HUES6 (cell line): Measurements from ENCODE around the gene NANOS3.

Experiments used
- H3K27ac ChIP-seq: 2 replicates; pipeline ENCODE4 v1.7.0; 2013; ENCODE audit warnings: low read depth, mild to moderate bottlenecking, low read length, inconsistent platforms
- H3K27me3 ChIP-seq: 2 replicates; pipeline ENCODE4 v1.6.1; 2013; ENCODE audit warnings: low read length; ENCODE audit not compliant: control insufficient read depth, insufficient read depth
- H3K36me3 ChIP-seq: 2 replicates; pipeline ENCODE4 v1.6.1; 2013; ENCODE audit warnings: low read length; ENCODE audit not compliant: control insufficient read depth, insufficient read depth
- H3K4me1 ChIP-seq: 2 replicates; pipeline ENCODE4 v1.6.1; 2013; ENCODE audit warnings: low read length; ENCODE audit not compliant: control insufficient read depth, insufficient read depth
- H3K4me3 ChIP-seq: 2 replicates; pipeline ENCODE4 v1.5.1; 2013; ENCODE audit warnings: low read depth, low read length
- H3K9ac ChIP-seq: one replicate; pipeline ENCODE4 v1.6.1; 2013; ENCODE audit warnings: mild to moderate bottlenecking, low read length
- H3K9me3 ChIP-seq: 2 replicates; pipeline ENCODE4 v1.6.1; 2013; ENCODE audit warnings: low read depth, low read length; ENCODE audit not compliant: control insufficient read depth, insufficient read depth

The NANOS3 gene

DNA sequence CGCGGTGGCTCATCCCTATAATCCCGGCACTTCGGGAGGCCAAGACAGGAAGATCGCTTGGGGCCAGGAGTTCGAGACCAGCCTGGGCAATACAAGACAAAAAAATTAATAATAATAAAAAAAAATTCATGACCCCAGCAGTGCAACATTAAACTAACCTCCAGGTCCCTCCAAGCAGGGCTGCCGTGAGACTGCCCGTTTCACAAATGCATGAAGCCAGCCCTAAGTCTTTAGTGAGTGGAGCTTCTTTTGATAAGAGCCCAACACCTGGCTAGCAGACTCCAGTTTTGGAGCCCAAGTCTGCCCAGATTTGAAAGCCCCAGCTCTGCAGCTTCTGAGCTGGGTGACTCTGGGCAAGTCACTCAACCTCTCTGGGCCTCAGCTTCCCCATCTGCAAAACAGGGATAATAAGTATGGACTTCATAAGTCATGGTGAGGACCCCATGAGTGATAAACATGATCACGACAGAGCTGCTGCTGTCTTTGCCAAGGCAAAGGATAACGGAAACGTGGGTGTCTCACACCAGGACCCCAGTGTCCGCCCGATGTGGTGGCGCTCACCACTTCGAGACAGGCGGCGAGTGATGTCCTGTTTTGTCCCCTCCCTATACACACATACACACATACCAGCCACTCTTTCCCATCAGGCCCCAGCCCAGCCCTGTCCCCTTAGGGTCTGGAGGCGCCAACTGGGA, 38.4 kb upstream of the NANOS3 start:
- H3K4me1 ChIP-seq: peaks cover 50% of the 10 kb centered on the region
- H3K9ac ChIP-seq: peak overlapping the region; percentile 73
- H3K9me3 ChIP-seq: no peaks in the 10 kb centered on the region
- no peak overlapping the region for H3K4me3 ChIP-seq
- H3K27ac ChIP-seq: no peak overlapping the region
- H3K27me3 ChIP-seq: no peaks in the 10 kb centered on the region
- peaks cover 20% of the 10 kb centered on the region; the same call in 1 of the 2 replicates for H3K36me3 ChIP-seq

DNA sequence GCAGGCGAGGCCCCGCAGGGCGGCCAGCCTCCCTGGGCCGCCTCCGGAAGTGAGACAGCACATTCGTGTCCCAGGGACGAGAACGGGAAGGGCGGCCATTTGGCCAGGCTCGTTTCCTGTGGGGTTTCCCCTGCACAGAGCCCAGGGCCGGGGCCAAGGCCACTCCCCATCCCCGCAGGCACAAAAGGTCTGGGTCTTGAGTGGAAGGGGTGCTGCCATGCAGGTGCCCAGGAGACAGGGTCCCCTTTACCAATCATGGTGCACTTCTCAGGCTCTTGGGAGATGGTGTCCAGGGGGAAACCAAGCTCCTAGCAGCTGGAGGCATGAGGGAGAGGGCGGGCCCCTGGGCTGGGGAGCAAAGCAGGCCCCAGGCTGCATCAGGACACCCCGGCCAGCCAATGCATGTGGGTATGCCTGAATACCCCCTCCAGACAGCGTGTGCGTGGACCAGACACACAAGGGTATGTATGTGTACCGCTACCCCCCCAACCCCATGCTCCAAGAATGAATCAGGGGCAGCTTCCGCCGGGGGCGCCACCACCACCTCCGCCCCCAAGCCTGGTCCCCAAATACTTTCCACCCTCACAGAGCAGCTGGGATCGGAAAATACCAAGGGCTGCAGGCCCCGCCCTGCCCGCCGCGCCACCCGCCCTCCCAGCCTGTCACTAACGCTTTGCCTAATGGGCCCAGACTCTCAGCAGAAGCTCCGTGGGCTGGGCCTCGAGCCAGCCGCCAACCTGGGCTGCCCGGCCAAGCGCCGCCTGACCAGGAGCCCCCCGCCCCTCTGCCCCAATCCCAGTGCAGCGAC, 37.6 kb upstream of the NANOS3 start:
- Histone ChIP-seq H3K4me3 (peak overlapping the region; percentile 77; the same call in 1 of the 2 replicates), H3K9me3 (no peaks in the 10 kb centered on the region)

GRCh38 chr19:13839938-13840304, 37.0 kb upstream of the NANOS3 start:
- H3K4me3 ChIP-seq: peak overlapping the region; percentile 77; the same call in 1 of the 2 replicates
- peaks cover 15% of the 10 kb centered on the region; the same call in 1 of the 2 replicates for H3K36me3 ChIP-seq
- no peaks in the 10 kb centered on the region for H3K9me3 ChIP-seq
- peaks cover 54% of the 10 kb centered on the region for H3K4me1 ChIP-seq
- no peaks in the 10 kb centered on the region for H3K27me3 ChIP-seq
- 0 out of 2 replicates have a peak overlapping the region, but pooled peaks have one; percentile 61 for H3K27ac ChIP-seq
- peak overlapping the region; percentile 87 for H3K9ac ChIP-seq

More for the DNA sequence above, 37.6 kb upstream of the NANOS3 start:
- Histone ChIP-seq H3K27ac (peak overlapping the region; percentile 61; the same call in 1 of the 2 replicates), H3K4me1 (peaks cover 51% of the 10 kb centered on the region), H3K36me3 (peaks cover 15% of the 10 kb centered on the region; the same call in 1 of the 2 replicates), H3K9ac (peak overlapping the region; percentile 73), H3K27me3 (no peaks in the 10 kb centered on the region)

DNA sequence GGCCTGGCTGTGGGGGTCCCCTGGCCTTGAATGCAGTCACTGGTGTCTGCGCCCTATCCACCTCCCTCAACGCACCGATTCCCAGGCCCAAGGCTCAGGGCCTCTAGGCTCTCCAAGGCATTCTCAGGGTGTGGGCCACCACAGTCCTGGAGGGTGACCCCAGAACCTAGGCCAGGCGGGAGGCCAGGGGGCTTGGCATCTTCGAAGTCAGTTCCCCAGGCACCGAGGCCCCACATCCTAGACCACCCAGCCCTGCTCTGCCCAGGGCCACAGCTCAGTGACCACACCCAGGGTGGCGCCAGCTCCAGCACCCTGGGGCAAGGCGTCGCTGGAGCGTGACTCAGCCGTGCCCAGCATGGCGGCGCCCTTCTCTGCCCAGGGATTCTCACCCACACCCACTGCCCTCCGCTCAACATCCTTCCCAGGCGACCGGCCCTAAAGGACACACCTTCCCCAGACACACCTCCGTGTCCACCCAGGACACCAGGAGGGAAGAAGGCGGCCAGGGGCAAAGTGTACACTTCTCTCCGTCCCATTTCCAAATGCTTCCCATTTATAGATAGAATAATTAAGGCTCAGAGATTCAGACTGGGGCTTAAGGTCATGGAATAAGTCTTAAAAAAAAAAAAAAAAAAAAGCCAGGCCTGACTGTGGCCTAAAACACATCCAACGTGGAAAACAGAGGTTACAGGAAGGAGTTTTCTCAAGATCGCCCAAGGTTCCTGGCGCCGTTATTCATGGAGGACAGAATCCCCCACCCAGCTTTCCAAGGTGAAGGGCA, 36.4 kb upstream of the NANOS3 start:
- peak overlapping the region; percentile 77 for H3K4me3 ChIP-seq

GRCh38 chr19:13841086-13841961, 35.6 kb upstream of the NANOS3 start:
- Histone ChIP-seq H3K36me3 (peaks cover 6% of the 10 kb centered on the region; the same call in 1 of the 2 replicates), H3K27ac (peak overlapping the region; percentile 51; the same call in 1 of the 2 replicates), H3K9ac (peak overlapping the region; percentile 87), H3K4me3 (peak overlapping the region; percentile 77), H3K27me3 (no peaks in the 10 kb centered on the region), H3K4me1 (peaks cover 61% of the 10 kb centered on the region), H3K9me3 (no peaks in the 10 kb centered on the region)

More for the DNA sequence above, 36.4 kb upstream of the NANOS3 start:
- no peaks in the 10 kb centered on the region for H3K9me3 ChIP-seq
- H3K9ac ChIP-seq: peak overlapping the region; percentile 87
- peaks cover 15% of the 10 kb centered on the region; the same call in 1 of the 2 replicates for H3K36me3 ChIP-seq
- peaks cover 55% of the 10 kb centered on the region for H3K4me1 ChIP-seq
- no peaks in the 10 kb centered on the region for H3K27me3 ChIP-seq
- H3K27ac ChIP-seq: peak overlapping the region; percentile 51; the same call in 1 of the 2 replicates

DNA sequence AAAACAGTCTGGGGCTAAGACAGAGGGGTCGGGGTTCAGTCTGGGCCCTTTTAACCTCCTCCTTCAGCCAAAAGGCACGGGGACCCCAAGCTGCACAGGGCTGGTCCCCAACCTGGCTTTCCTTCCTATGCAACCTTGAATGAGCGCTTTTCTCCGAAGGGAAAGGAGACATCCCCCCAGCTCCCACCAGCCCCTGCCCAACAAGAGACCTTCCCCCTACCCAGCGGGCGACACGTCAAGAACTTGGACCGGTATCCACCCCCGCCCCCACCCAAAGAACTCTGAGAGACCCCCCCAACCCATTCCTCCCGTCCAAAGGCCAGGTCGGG, 35.0 kb upstream of the NANOS3 start:
- Histone ChIP-seq H3K27me3 (no peaks in the 10 kb centered on the region), H3K36me3 (peaks cover 4% of the 10 kb centered on the region; the same call in 1 of the 2 replicates), H3K9me3 (no peaks in the 10 kb centered on the region), H3K9ac (peak overlapping the region; percentile 87), H3K4me1 (peaks cover 67% of the 10 kb centered on the region), H3K4me3 (peak overlapping the region; percentile 77), H3K27ac (peak overlapping the region; percentile 51; the same call in 1 of the 2 replicates)

- peaks cover 66% of the 10 kb centered on the region for H3K4me1 ChIP-seq
- no peaks in the 10 kb centered on the region for H3K27me3 ChIP-seq
- H3K9me3 ChIP-seq: no peaks in the 10 kb centered on the region
- peak overlapping the region; percentile 79; the same call in 1 of the 2 replicates for H3K27ac ChIP-seq
- peaks cover 4% of the 10 kb centered on the region; the same call in 1 of the 2 replicates for H3K36me3 ChIP-seq
- H3K9ac ChIP-seq: peak overlapping the region; percentile 87
- peak overlapping the region; percentile 78 for H3K4me3 ChIP-seq
Measured at GRCh38 chr19:13842291-13843103, 34.4 kb upstream of the NANOS3 start.

- Histone ChIP-seq H3K9me3 (no peaks in the 10 kb centered on the region), H3K36me3 (peaks cover 4% of the 10 kb centered on the region; the same call in 1 of the 2 replicates), H3K4me3 (peak overlapping the region; percentile 78), H3K27ac (peak overlapping the region; percentile 79; the same call in 1 of the 2 replicates), H3K9ac (peak overlapping the region; percentile 86), H3K4me1 (peaks cover 69% of the 10 kb centered on the region), H3K27me3 (no peaks in the 10 kb centered on the region)
Measured at GRCh38 chr19:13843104-13843921, 33.6 kb upstream of the NANOS3 start.

GRCh38 chr19:13844130-13844631, 32.8 kb upstream of the NANOS3 start:
- Histone ChIP-seq H3K27ac (peak overlapping the region; percentile 79; the same call in 1 of the 2 replicates), H3K4me1 (peaks cover 67% of the 10 kb centered on the region), H3K9ac (peak overlapping the region; percentile 70)

More at GRCh38 chr19:13844130-13844631, 32.8 kb upstream of the NANOS3 start:
- Histone ChIP-seq H3K36me3 (peaks cover 4% of the 10 kb centered on the region; the same call in 1 of the 2 replicates), H3K4me3 (peak overlapping the region; percentile 78; the same call in 1 of the 2 replicates), H3K27me3 (no peaks in the 10 kb centered on the region), H3K9me3 (no peaks in the 10 kb centered on the region)
